Stimulated activated naive CD8-positive, alpha-beta T cell treated with anti-CD3 and anti-CD28 coated beads, Interleukin-15, amount 100 ng/mL, for 72 hours (primary cell): ENCODE data around the gene ACP4.
"Not testable (repeated sequence)": the region's sequence is repeated elsewhere in the genome, so short reads cannot be mapped to it uniquely, and the experiment has no call there.

Source experiments
- ATAC-seq: fragments of 150-1000 bp; cut with Tn5 transposase; 2 replicates; pipeline ENCODE4 v1.10.0; 2021; ENCODE audit warnings: mild to moderate bottlenecking, moderate library complexity
- DNase-seq, 2 donors: peaks; one replicate each; pipeline ENCODE4 v3.0.0; 2021 to 2022
- H3K27ac Mint-ChIP-seq, 2 donors: one replicate each; pipeline ENCODE4 v1.8.0; 2022; ENCODE audit warnings: mild to moderate bottlenecking in 2 of 2, mixed read lengths in 2 of 2, moderate library complexity in 2 of 2
- H3K27me3 Mint-ChIP-seq: one replicate; pipeline ENCODE4 v1.8.0; 2022; ENCODE audit warnings: mixed read lengths
- H3K4me1 Mint-ChIP-seq: one replicate; pipeline ENCODE4 v1.8.0; 2022; ENCODE audit warnings: mild to moderate bottlenecking, mixed read lengths
- H3K4me3 Mint-ChIP-seq, 2 donors: one replicate each; pipeline ENCODE4 v1.8.0; 2022; ENCODE audit warnings: mild to moderate bottlenecking in 2 of 2, mixed read lengths in 2 of 2, moderate library complexity in 1 of 2
- H3K9me3 Mint-ChIP-seq, 2 donors: one replicate each; pipeline ENCODE4 v1.8.0; 2022; ENCODE audit warnings: mixed read lengths in 2 of 2

The ACP4 gene

GRCh38 chr19:50767263-50767662, 23.0 kb upstream of the ACP4 start:
- H3K27ac Mint-ChIP-seq, H3K4me1 Mint-ChIP-seq, DNase-seq, ATAC-seq, H3K9me3 Mint-ChIP-seq, H3K4me3 Mint-ChIP-seq: not testable (repeated sequence)
- peaks cover 46% of the 10 kb centered on the region for H3K27me3 Mint-ChIP-seq

- no peaks in the 10 kb centered on the region for H3K9me3 Mint-ChIP-seq
- DNase-seq (no peak), ATAC-seq (no peak)
Measured at GRCh38 chr19:50768277-50768676, 21.9 kb upstream of the ACP4 start.

GRCh38 chr19:50770164-50770563, 20.1 kb upstream of the ACP4 start, which contains the start of gene GPR32:
TSS of gene GPR32 (plus strand) at chr19:50770464. CDS start at chr19:50770601, 137 bp downstream.
- not testable (repeated sequence) for H3K4me1 Mint-ChIP-seq, H3K9me3 Mint-ChIP-seq, DNase-seq, ATAC-seq, H3K27ac Mint-ChIP-seq, H3K4me3 Mint-ChIP-seq
- H3K27me3 Mint-ChIP-seq = peaks cover 59% of the 10 kb centered on the region

More at GRCh38 chr19:50768277-50768676, 21.9 kb upstream of the ACP4 start:
- no peak overlapping the region for H3K4me3 Mint-ChIP-seq
- peaks cover 4% of the 10 kb centered on the region for H3K4me1 Mint-ChIP-seq
- peaks cover 47% of the 10 kb centered on the region for H3K27me3 Mint-ChIP-seq
- no peak overlapping the region for H3K27ac Mint-ChIP-seq

- peaks cover 61% of the 10 kb centered on the region for H3K27me3 Mint-ChIP-seq
- H3K9me3 Mint-ChIP-seq = no peaks in the 10 kb centered on the region
- no peak overlapping the region for H3K27ac Mint-ChIP-seq
- H3K4me1 Mint-ChIP-seq = peaks cover 4% of the 10 kb centered on the region
- DNase-seq = no peak
- no peak overlapping the region for H3K4me3 Mint-ChIP-seq
- no peak for ATAC-seq
Measured at GRCh38 chr19:50770888-50771287, 19.3 kb upstream of the ACP4 start.

GRCh38 chr19:50772476-50772875, 17.7 kb upstream of the ACP4 start:
- Mint-ChIP-seq H3K9me3 (no peaks in the 10 kb centered on the region), H3K27me3 (peaks cover 57% of the 10 kb centered on the region), H3K4me1 (peaks cover 6% of the 10 kb centered on the region), H3K27ac (no peak overlapping the region), H3K4me3 (no peak overlapping the region)
- DNase-seq (no peak), ATAC-seq (no peak)

- not testable (repeated sequence) for ATAC-seq, H3K4me3 Mint-ChIP-seq, DNase-seq, H3K9me3 Mint-ChIP-seq, H3K27ac Mint-ChIP-seq
- Mint-ChIP-seq H3K27me3 (peaks cover 58% of the 10 kb centered on the region), H3K4me1 (peaks cover 11% of the 10 kb centered on the region)
Measured at GRCh38 chr19:50772912-50773311, 17.3 kb upstream of the ACP4 start.

- peaks cover 12% of the 10 kb centered on the region for H3K4me1 Mint-ChIP-seq
- H3K27me3 Mint-ChIP-seq = peaks cover 58% of the 10 kb centered on the region
- ATAC-seq, H3K4me3 Mint-ChIP-seq, H3K9me3 Mint-ChIP-seq, DNase-seq, H3K27ac Mint-ChIP-seq: not testable (repeated sequence)
Measured at GRCh38 chr19:50773454-50773853, 16.8 kb upstream of the ACP4 start.

GRCh38 chr19:50776131-50776530, 14.1 kb upstream of the ACP4 start:
- peaks cover 76% of the 10 kb centered on the region for H3K27me3 Mint-ChIP-seq
- ATAC-seq (no peak), DNase-seq (no peak)
- peaks cover 17% of the 10 kb centered on the region for H3K4me1 Mint-ChIP-seq
- H3K9me3 Mint-ChIP-seq = no peaks in the 10 kb centered on the region
- H3K4me3 Mint-ChIP-seq = no peak overlapping the region
- no peak overlapping the region for H3K27ac Mint-ChIP-seq

GRCh38 chr19:50777261-50777660, 13.0 kb upstream of the ACP4 start:
- DNase-seq (no peak), ATAC-seq (no peak)
- H3K4me3 Mint-ChIP-seq = no peak overlapping the region
- no peak overlapping the region for H3K27ac Mint-ChIP-seq
- H3K9me3 Mint-ChIP-seq = no peaks in the 10 kb centered on the region
- H3K27me3 Mint-ChIP-seq = peaks cover 87% of the 10 kb centered on the region
- peaks cover 17% of the 10 kb centered on the region for H3K4me1 Mint-ChIP-seq

GRCh38 chr19:50777830-50778303, 12.3 kb upstream of the ACP4 start:
- Mint-ChIP-seq H3K27ac (no peak overlapping the region), H3K9me3 (no peaks in the 10 kb centered on the region), H3K27me3 (peaks cover 93% of the 10 kb centered on the region), H3K4me1 (peaks cover 17% of the 10 kb centered on the region), H3K4me3 (no peak overlapping the region)
- DNase-seq (no peak), ATAC-seq (no peak)

- ATAC-seq (no peak), DNase-seq (no peak)
- Mint-ChIP-seq H3K4me1 (peaks cover 24% of the 10 kb centered on the region), H3K9me3 (no peaks in the 10 kb centered on the region), H3K27me3 (peaks cover 93% of the 10 kb centered on the region), H3K27ac (no peak overlapping the region), H3K4me3 (no peak overlapping the region)
Measured at GRCh38 chr19:50778906-50779430, 11.2 kb upstream of the ACP4 start.

GRCh38 chr19:50779504-50780457, 10.4 kb upstream of the ACP4 start:
- H3K27ac Mint-ChIP-seq = no peak overlapping the region
- DNase-seq (no peak), ATAC-seq (no peak)
- no peaks in the 10 kb centered on the region for H3K9me3 Mint-ChIP-seq
- no peak overlapping the region for H3K4me3 Mint-ChIP-seq
- H3K27me3 Mint-ChIP-seq = peaks cover 85% of the 10 kb centered on the region
- peaks cover 24% of the 10 kb centered on the region for H3K4me1 Mint-ChIP-seq

- peaks cover 74% of the 10 kb centered on the region for H3K27me3 Mint-ChIP-seq
- no peak overlapping the region for H3K4me3 Mint-ChIP-seq
- peaks cover 24% of the 10 kb centered on the region for H3K4me1 Mint-ChIP-seq
- H3K9me3 Mint-ChIP-seq = no peaks in the 10 kb centered on the region
- DNase-seq (no peak), ATAC-seq (no peak)
- H3K27ac Mint-ChIP-seq = no peak overlapping the region
Measured at GRCh38 chr19:50780753-50781435, 9.3 kb upstream of the ACP4 start.

- peaks cover 49% of the 10 kb centered on the region for H3K27me3 Mint-ChIP-seq
- not testable (repeated sequence) for H3K27ac Mint-ChIP-seq
Measured at GRCh38 chr19:50783848-50784152, 6.4 kb upstream of the ACP4 start.

GRCh38 chr19:50784710-50785109, 5.5 kb upstream of the ACP4 start:
- H3K4me3 Mint-ChIP-seq = no peak overlapping the region
- peaks cover 11% of the 10 kb centered on the region for H3K4me1 Mint-ChIP-seq
- H3K27me3 Mint-ChIP-seq = peaks cover 40% of the 10 kb centered on the region
- no peaks in the 10 kb centered on the region for H3K9me3 Mint-ChIP-seq
- DNase-seq (no peak), ATAC-seq (peak; percentile 18)
- peak overlapping the region in 1 of 2 donors; percentile 35 for H3K27ac Mint-ChIP-seq

More at GRCh38 chr19:50783848-50784152, 6.4 kb upstream of the ACP4 start:
- not testable (repeated sequence) for H3K4me3 Mint-ChIP-seq, DNase-seq, H3K9me3 Mint-ChIP-seq, ATAC-seq
- peaks cover 12% of the 10 kb centered on the region for H3K4me1 Mint-ChIP-seq

- peak overlapping the region in 1 of 2 donors; percentile 55 for H3K27ac Mint-ChIP-seq
- DNase-seq (no peak), ATAC-seq (no peak)
- peaks cover 6% of the 10 kb centered on the region for H3K4me1 Mint-ChIP-seq
- no peaks in the 10 kb centered on the region for H3K9me3 Mint-ChIP-seq
- H3K27me3 Mint-ChIP-seq = peaks cover 33% of the 10 kb centered on the region
- H3K4me3 Mint-ChIP-seq = no peak overlapping the region
Measured at GRCh38 chr19:50785329-50785728, 4.9 kb upstream of the ACP4 start.
